ENCODE results near the gene AJUBA. TPM values are rescaled to one million over a fixed set of nuclear protein-coding genes. Genes with fewer than 3 reads are reported as not detected.

Gene AJUBA
- total RNA-seq, 4 donors from 2014 or later: 18.4 to 40.5 (median 34.8) TPM

- WGBS, 2 donors: 20 to 24% methylated on average over 5 of the region's 5 CpGs
- intact Hi-C loops (cut with DNase I): loop anchor here (2.0 to 10.0 kb wide), 2 partner anchors 52 to 70 kb away; partner anchors contain the start of gene CDH24
- Histone ChIP-seq H3K36me3 (no peaks in the 10 kb centered on the region), H3K27me3 (no peaks in the 10 kb centered on the region), H3K27ac (no peak overlapping the region), H3K4me1 (peaks cover 4 to 10% of the 10 kb centered on the region in 2 donors), H3K9me3 (no peaks in the 10 kb centered on the region), H3K4me3 (replicated peaks in 1 of 3) (no peak overlapping the region)
- DNase-seq: peak; percentile 92 to 95
- TF ChIP-seq CTCF (IDR thresholded peaks at IDR 0.05) (peak; percentile 78 to 96 (median 91)), POLR2A (IDR thresholded peaks at IDR 0.05) (no peak)
These were observed 4.2 kb upstream of the AJUBA start for GRCh38 chr14:22986508-22987054.

GRCh38 chr14:22985894-22986507 lies 3.6 kb upstream of the AJUBA start:
- no peak for DNase-seq
- no peak for TF ChIP-seq POLR2A (IDR thresholded peaks at IDR 0.05)
- TF ChIP-seq CTCF (IDR thresholded peaks at IDR 0.05): no peak
- Histone ChIP-seq H3K4me3 (replicated peaks in 1 of 3) (no peak overlapping the region), H3K9me3 (no peaks in the 10 kb centered on the region), H3K36me3 (no peaks in the 10 kb centered on the region), H3K27ac (no peak overlapping the region), H3K27me3 (no peaks in the 10 kb centered on the region), H3K4me1 (peaks cover 4 to 10% of the 10 kb centered on the region in 2 donors)
- intact Hi-C loops (cut with DNase I): loop anchor here (2.0 to 10.0 kb wide), 2 partner anchors 51 to 71 kb away; partner anchors contain the start of gene CDH24
- WGBS, 2 donors: 40 to 50% methylated on average over 2 of the region's 2 CpGs

GRCh38 chr14:22984959-22985658 lies 2.8 kb upstream of the AJUBA start:
- intact Hi-C loops (cut with DNase I): loop anchor here (10.0 kb wide), 1 partner anchor 50 kb away; no protein-coding TSS in a partner anchor
- H3K4me3 ChIP-seq (replicated peaks in 1 of 3): no peak overlapping the region
- WGBS, 2 donors: 92 to 95% methylated on average over 6 of the region's 6 CpGs

GRCh38 chr14:22981876-22982476 lies 375 bp downstream of the AJUBA start:
- Histone ChIP-seq H3K27me3 (no peaks in the 10 kb centered on the region), H3K4me3 (replicated peaks in 1 of 3) (peak overlapping the region; percentile 41 to 73 (median 63)), H3K4me1 (peaks cover 30 to 44% of the 10 kb centered on the region in 2 donors), H3K27ac (peak overlapping the region; percentile 81 to 87 (median 87)), H3K36me3 (no peaks in the 10 kb centered on the region), H3K9me3 (no peaks in the 10 kb centered on the region)
- WGBS, 2 donors: 2 to 3% methylated on average over 8 to 20 of the region's 51 CpGs
- TF ChIP-seq CTCF (IDR thresholded peaks at IDR 0.05) (no peak), POLR2A (IDR thresholded peaks at IDR 0.05) (no peak)
- no peak for DNase-seq
- intact Hi-C loops (cut with DNase I): loop anchor here (10.0 kb wide), 1 partner anchor 47 kb away; no protein-coding TSS in a partner anchor

More at GRCh38 chr14:22984959-22985658, 2.8 kb upstream of the AJUBA start:
- Histone ChIP-seq H3K4me1 (peaks cover 4 to 13% of the 10 kb centered on the region in 2 donors), H3K36me3 (no peaks in the 10 kb centered on the region), H3K27ac (no peak overlapping the region), H3K27me3 (no peaks in the 10 kb centered on the region), H3K9me3 (no peaks in the 10 kb centered on the region)
- TF ChIP-seq CTCF (IDR thresholded peaks at IDR 0.05) (no peak), POLR2A (IDR thresholded peaks at IDR 0.05) (no peak)
- DNase-seq: no peak
